Measurements from ENCODE around the gene SLC4A1. TPM values are rescaled to one million over a fixed set of nuclear protein-coding genes. Genes with fewer than 3 reads are reported as not detected.
A peak's percentile ranks its signal among the peaks of the same experiment; 100 is the strongest.

The SLC4A1 gene
- total and polyA plus RNA-seq, 5 donors from 2014 or later, result not detected

GRCh38 chr17:44221084-44221861, 46.7 kb downstream of the SLC4A1 start:
- Mint-ChIP-seq H3K4me1 (peaks cover 6 to 34% (median 16%) of the 10 kb centered on the region in 4 donors), H3K36me3 (peaks cover 5% of the 10 kb centered on the region), H3K9me3 (no peaks in the 10 kb centered on the region), H3K4me3 (peak overlapping the region; percentile 94 to 99 (median 98)), H3K27ac (peak overlapping the region; percentile 88 to 99 (median 92)), H3K27me3 (peaks cover 5% of the 10 kb centered on the region)
- DNase-seq, result peak; percentile 52 to 76 (median 65)
- Histone ChIP-seq H3K27ac (ENCODE audit: insufficient read depth, low read length, poor library complexity, severe bottlenecking) (peak overlapping the region; percentile 84), H3K9me3 (ENCODE audit: control insufficient read depth in 2 of 2, low read length in 2 of 2) (no peaks in the 10 kb centered on the region), H3K4me3 (ENCODE audit: low read depth, low read length) (peak overlapping the region; percentile 75), H3K36me3 (ENCODE audit: control insufficient read depth, insufficient read depth, low read length) (peaks cover 3% of the 10 kb centered on the region), H3K4me1 (ENCODE audit: control insufficient read depth, insufficient read depth, low read length, poor library complexity, severe bottlenecking) (peaks cover 29% of the 10 kb centered on the region), H3K27me3 (ENCODE audit: control insufficient read depth, insufficient read depth, low read length) (no peaks in the 10 kb centered on the region)
- ATAC-seq (ENCODE audit: low read depth in 2 of 2), result peak; percentile 2 to 8

DNA sequence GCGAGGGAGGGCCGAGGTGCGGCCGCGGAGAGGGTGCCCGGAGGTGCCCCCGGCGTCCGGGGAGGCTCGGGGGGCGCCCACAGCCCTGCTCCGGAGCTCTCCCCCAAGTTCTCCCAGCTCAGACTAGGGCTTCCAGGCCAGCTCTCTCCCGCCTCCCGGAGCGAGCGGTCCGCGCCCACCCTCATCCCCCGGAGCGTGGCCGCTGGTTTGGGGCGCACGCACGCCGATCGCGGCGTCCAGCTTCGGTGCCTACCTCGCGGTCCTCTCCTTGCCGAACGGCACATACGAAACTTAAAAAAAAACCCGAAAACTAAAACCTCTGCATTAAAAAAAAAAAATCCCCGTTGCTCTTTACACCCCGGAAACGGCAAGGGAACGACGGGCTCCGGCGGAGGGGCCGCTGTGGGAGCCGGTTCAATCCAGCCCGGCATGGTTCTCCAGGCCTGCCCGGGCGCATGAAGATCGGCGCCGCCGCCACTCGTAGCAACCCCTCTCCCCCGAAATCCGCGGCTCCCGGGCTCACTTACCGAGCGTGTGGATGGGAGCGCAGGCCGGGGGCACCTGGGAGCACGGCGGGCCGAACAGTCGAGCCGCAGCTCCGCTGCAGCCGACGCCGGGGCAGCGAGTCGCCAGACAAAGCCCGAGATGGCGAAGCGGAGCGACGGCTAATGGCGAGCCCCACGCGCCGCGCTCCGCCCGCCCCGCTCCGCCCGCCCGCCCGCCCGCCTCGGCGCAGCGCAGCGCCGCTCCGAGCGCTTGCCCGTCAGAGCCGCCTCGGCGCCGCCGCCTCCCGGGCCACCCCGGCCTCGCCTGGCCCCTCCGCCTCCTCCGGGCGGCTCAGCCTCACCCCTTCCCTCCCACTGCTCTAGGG, 47.5 kb downstream of the SLC4A1 start:
- H3K36me3 ChIP-seq (ENCODE audit: control insufficient read depth, insufficient read depth, low read length), result peaks cover 11% of the 10 kb centered on the region
- H3K27me3 Mint-ChIP-seq, result peaks cover 5% of the 10 kb centered on the region
- H3K9me3 Mint-ChIP-seq, result no peaks in the 10 kb centered on the region
- H3K4me1 ChIP-seq (ENCODE audit: control insufficient read depth, insufficient read depth, low read length, poor library complexity, severe bottlenecking), result peaks cover 37% of the 10 kb centered on the region
- peak; percentile 47 to 72 (median 72) for DNase-seq
- peak overlapping the region; percentile 95 to 99 (median 98) for H3K4me3 Mint-ChIP-seq
- peaks cover 9% of the 10 kb centered on the region for H3K36me3 Mint-ChIP-seq
- peak overlapping the region; percentile 48 for H3K4me3 ChIP-seq (ENCODE audit: low read depth, low read length)
- H3K4me1 Mint-ChIP-seq, result peaks cover 6 to 42% (median 23%) of the 10 kb centered on the region in 4 donors
- no peaks in the 10 kb centered on the region for H3K9me3 ChIP-seq (ENCODE audit: control insufficient read depth in 2 of 2, low read length in 2 of 2)
- ATAC-seq (ENCODE audit: low read depth in 2 of 2), result peak; percentile 19 to 26
- H3K27ac Mint-ChIP-seq, result peak overlapping the region; percentile 92 to 100 (median 94)
- no peaks in the 10 kb centered on the region for H3K27me3 ChIP-seq (ENCODE audit: control insufficient read depth, insufficient read depth, low read length)
- peak overlapping the region; percentile 84 for H3K27ac ChIP-seq (ENCODE audit: insufficient read depth, low read length, poor library complexity, severe bottlenecking)

DNA sequence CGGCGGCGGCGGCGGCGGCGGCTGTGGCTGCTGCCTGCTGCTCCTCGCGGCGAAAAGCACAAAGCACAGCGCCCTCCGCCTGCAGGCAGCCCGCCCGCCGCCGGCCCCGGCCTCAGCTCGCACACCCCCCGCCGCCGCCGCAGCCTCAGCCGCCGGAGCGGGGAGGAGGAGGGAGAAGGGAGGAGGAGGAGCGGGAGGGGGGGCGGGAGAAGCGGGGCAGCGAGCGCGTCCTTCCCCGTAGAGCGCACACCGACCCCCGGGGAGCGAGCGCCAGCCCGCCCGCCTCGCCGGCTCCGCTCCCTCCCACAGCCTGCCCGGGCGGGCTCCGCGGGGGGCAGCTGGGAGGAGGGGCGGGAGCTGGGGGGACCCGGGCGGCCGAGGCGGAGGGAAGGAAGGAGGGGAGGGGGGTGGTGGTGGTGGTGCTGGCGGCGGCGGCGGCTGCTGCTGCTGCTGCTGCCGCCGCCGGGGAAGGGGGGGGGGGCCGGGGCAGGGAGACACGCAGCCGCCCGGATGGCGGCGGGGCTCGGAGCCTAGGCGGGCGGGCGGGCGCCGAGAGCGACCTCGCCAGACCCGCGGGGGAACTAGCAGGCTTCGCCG, 48.2 kb downstream of the SLC4A1 start, which contains the start of gene UBTF:
UBTF (minus strand) TSS at position 60 of the 597 bp plus-strand sequence. CDS start 1,446 bp downstream, outside the sequence.
- H3K9me3 ChIP-seq (ENCODE audit: control insufficient read depth in 2 of 2, low read length in 2 of 2), result no peaks in the 10 kb centered on the region
- DNase-seq, result peak; percentile 65 to 82 (median 81)
- Mint-ChIP-seq H3K4me3 (peak within 1 kb of the TSS; percentile 92 to 98 (median 94)), H3K4me1 (peaks cover 6 to 49% (median 29%) of the 10 kb centered on the region in 4 donors), H3K27me3 (peaks cover 5% of the 10 kb centered on the region), H3K36me3 (peaks cover 16% of the 10 kb centered on the region), H3K9me3 (no peaks in the 10 kb centered on the region), H3K27ac (peak within 1 kb of the TSS; percentile 92 to 100 (median 94))
- ATAC-seq (ENCODE audit: low read depth in 2 of 2), result peak; percentile 36 to 38
- H3K4me3 ChIP-seq (ENCODE audit: low read depth, low read length), result peak within 1 kb of the TSS; percentile 48
- peaks cover 44% of the 10 kb centered on the region for H3K4me1 ChIP-seq (ENCODE audit: control insufficient read depth, insufficient read depth, low read length, poor library complexity, severe bottlenecking)
- H3K27ac ChIP-seq (ENCODE audit: insufficient read depth, low read length, poor library complexity, severe bottlenecking), result peak within 1 kb of the TSS; percentile 84
- H3K27me3 ChIP-seq (ENCODE audit: control insufficient read depth, insufficient read depth, low read length), result no peaks in the 10 kb centered on the region
- H3K36me3 ChIP-seq (ENCODE audit: control insufficient read depth, insufficient read depth, low read length), result peaks cover 18% of the 10 kb centered on the region

GRCh38 chr17:44219108-44219615, 48.8 kb downstream of the SLC4A1 start:
- peak overlapping the region; percentile 84 for H3K27ac ChIP-seq (ENCODE audit: insufficient read depth, low read length, poor library complexity, severe bottlenecking)
- H3K36me3 Mint-ChIP-seq, result peaks cover 20% of the 10 kb centered on the region
- H3K4me1 Mint-ChIP-seq, result peaks cover 6 to 55% (median 30%) of the 10 kb centered on the region in 4 donors

DNA sequence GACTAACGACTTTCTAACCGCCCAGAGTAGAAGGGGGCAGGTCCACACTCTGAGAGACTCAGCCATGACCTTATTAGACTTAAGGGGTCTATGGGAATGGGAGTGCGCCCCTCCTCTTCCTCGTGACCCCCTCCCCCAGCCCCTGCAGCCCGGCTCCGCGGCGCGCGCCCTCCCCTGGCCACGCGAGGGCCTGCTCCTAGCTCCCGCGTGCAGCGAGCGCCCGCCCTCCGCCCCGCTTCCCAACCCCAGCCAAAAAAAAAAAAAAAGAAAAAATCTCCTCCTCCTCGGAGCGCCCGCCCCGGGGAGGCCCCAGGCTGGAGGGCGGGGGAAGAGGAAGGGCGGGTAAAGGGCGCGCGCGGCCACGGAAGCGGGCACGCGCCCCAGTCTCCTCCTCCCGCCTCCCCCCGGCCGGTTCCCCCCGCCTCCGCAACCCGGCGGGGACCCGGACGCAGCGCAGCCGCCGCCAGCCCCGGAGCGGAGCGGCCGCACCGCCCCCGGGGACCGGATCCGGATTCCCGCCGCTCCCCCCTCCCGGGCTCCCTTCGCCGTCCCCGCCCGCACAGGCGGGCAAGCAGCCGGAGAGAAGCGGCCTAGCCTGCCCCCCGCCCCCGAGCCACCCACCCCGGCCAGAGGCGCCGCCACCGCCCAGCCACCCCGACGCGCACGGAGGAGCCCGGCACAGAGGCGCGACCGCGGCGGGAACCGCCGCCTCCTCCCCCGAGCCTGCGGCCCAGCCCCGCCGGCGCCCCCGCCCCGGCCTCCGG, 49.4 kb downstream of the SLC4A1 start:
- H3K27me3 Mint-ChIP-seq, result peaks cover 5% of the 10 kb centered on the region
- peaks cover 6 to 61% (median 33%) of the 10 kb centered on the region in 4 donors for H3K4me1 Mint-ChIP-seq
- H3K9me3 ChIP-seq (ENCODE audit: control insufficient read depth in 2 of 2, low read length in 2 of 2), result no peaks in the 10 kb centered on the region
- peak overlapping the region; percentile 81 to 89 (median 86) for H3K4me3 Mint-ChIP-seq
- ATAC-seq (ENCODE audit: low read depth in 2 of 2) (peak; percentile 54 to 59), DNase-seq (peak; percentile 82 to 94 (median 90))
- no peaks in the 10 kb centered on the region for H3K9me3 Mint-ChIP-seq
- peak overlapping the region; percentile 70 for H3K4me3 ChIP-seq (ENCODE audit: low read depth, low read length)
- peaks cover 51% of the 10 kb centered on the region for H3K4me1 ChIP-seq (ENCODE audit: control insufficient read depth, insufficient read depth, low read length, poor library complexity, severe bottlenecking)
- H3K27me3 ChIP-seq (ENCODE audit: control insufficient read depth, insufficient read depth, low read length), result no peaks in the 10 kb centered on the region
- peaks cover 27% of the 10 kb centered on the region for H3K36me3 Mint-ChIP-seq
- peak overlapping the region; percentile 52 to 90 (median 88) for H3K27ac Mint-ChIP-seq
- H3K27ac ChIP-seq (ENCODE audit: insufficient read depth, low read length, poor library complexity, severe bottlenecking), result peak overlapping the region; percentile 84
- H3K36me3 ChIP-seq (ENCODE audit: control insufficient read depth, insufficient read depth, low read length), result peaks cover 30% of the 10 kb centered on the region

More at GRCh38 chr17:44219108-44219615, 48.8 kb downstream of the SLC4A1 start:
- DNase-seq (peak; percentile 60 to 83 (median 79)), ATAC-seq (ENCODE audit: low read depth in 2 of 2) (peak; percentile 48 to 51)
- H3K36me3 ChIP-seq (ENCODE audit: control insufficient read depth, insufficient read depth, low read length), result peaks cover 24% of the 10 kb centered on the region
- peak overlapping the region in 2 of 4 donors; percentile 39 to 54 for H3K4me3 Mint-ChIP-seq
- no peaks in the 10 kb centered on the region for H3K27me3 ChIP-seq (ENCODE audit: control insufficient read depth, insufficient read depth, low read length)
- no peaks in the 10 kb centered on the region for H3K9me3 Mint-ChIP-seq
- no peak overlapping the region for H3K4me3 ChIP-seq (ENCODE audit: low read depth, low read length)
- H3K9me3 ChIP-seq (ENCODE audit: control insufficient read depth in 2 of 2, low read length in 2 of 2), result no peaks in the 10 kb centered on the region
- H3K27me3 Mint-ChIP-seq, result peaks cover 5% of the 10 kb centered on the region
- peaks cover 49% of the 10 kb centered on the region for H3K4me1 ChIP-seq (ENCODE audit: control insufficient read depth, insufficient read depth, low read length, poor library complexity, severe bottlenecking)
- H3K27ac Mint-ChIP-seq, result no peak overlapping the region

GRCh38 chr17:44217738-44218343, 50.1 kb downstream of the SLC4A1 start:
- Mint-ChIP-seq H3K4me1 (peaks cover 4 to 65% (median 33%) of the 10 kb centered on the region in 4 donors), H3K27ac (peak overlapping the region; percentile 52 to 90 (median 88)), H3K27me3 (peaks cover 5% of the 10 kb centered on the region), H3K4me3 (peak overlapping the region; percentile 81 to 89 (median 86)), H3K36me3 (peaks cover 27% of the 10 kb centered on the region), H3K9me3 (no peaks in the 10 kb centered on the region)
- ATAC-seq (ENCODE audit: low read depth in 2 of 2) (no peak), DNase-seq (peak in 1 of 3 donors; percentile 34)
- Histone ChIP-seq H3K9me3 (ENCODE audit: control insufficient read depth in 2 of 2, low read length in 2 of 2) (no peaks in the 10 kb centered on the region), H3K36me3 (ENCODE audit: control insufficient read depth, insufficient read depth, low read length) (peaks cover 30% of the 10 kb centered on the region), H3K4me1 (ENCODE audit: control insufficient read depth, insufficient read depth, low read length, poor library complexity, severe bottlenecking) (peaks cover 51% of the 10 kb centered on the region), H3K4me3 (ENCODE audit: low read depth, low read length) (peak overlapping the region; percentile 70), H3K27ac (ENCODE audit: insufficient read depth, low read length, poor library complexity, severe bottlenecking) (peak overlapping the region; percentile 84), H3K27me3 (ENCODE audit: control insufficient read depth, insufficient read depth, low read length) (no peaks in the 10 kb centered on the region)

All from CD4-positive, CD25-positive, alpha-beta regulatory T cell (primary cell).